Activated CD4-positive, alpha-beta T cell treated with anti-CD3 and anti-CD28 coated beads, Interleukin-2, Interleukin-4, amounts not matched to agents 100 ng/mL and 50 ng/mL, durations not matched to agents 16 hours and 8 hours (primary cell): ENCODE data around the gene ELN.
A peak's percentile ranks its signal among the peaks of the same experiment; 100 is the strongest.

ENCODE experiments used
- DNase-seq: peaks from one replicate; pipeline ENCODE4 v3.0.0-alpha.2; 2020; ENCODE audit warnings: low spot score

Gene ELN

GRCh38 chr7:74093671-74094223, 65.8 kb downstream of the ELN start:
- DNase-seq: peak; percentile 1

DNA sequence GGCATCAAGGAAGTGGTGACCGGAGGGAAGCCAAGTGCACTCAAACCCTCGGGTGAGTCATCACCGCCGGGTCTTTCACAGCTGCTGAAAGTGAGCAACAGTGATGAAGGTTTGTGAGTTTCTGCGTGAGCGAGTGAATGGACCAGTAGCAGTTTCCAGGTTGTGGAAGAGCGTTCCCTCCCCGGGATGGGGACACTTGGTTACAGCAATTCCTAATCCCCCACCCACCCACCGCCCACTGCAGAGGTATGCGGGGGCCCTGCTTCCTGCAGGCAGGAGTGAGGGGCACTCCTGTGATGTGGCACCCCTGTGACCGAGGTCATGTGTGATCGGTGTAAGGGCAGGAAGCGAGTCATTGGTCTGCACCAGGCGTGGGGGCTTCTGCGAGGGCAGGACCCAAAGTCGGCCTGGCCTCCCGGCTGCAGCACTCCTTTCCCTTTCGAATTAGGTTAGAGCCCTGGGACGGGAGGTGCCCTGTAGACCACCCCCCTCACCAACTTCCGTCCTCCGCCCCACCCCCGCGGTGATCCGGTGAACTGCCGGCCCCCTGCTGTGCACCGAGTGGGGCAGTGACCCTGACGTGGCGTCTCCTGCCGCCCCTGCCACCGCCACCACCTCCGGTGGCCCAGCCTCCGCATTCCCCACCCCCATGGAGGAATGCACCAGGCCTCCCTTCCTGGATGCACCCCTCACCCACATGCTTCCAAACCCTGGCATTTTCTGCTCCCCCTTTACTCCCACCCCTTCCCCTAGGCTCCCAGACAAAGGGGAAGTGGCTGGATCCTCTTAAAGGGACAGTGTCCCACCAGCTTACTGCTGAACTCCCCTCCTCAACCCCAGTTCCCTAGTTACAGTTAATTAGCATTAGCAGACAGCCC, 66.5 kb downstream of the ELN start:
- peak; percentile 84 for DNase-seq

GRCh38 chr7:74095135-74095534, 67.2 kb downstream of the ELN start:
- no peak for DNase-seq

GRCh38 chr7:74097937-74098614, 70.1 kb downstream of the ELN start:
- DNase-seq: no peak

DNA sequence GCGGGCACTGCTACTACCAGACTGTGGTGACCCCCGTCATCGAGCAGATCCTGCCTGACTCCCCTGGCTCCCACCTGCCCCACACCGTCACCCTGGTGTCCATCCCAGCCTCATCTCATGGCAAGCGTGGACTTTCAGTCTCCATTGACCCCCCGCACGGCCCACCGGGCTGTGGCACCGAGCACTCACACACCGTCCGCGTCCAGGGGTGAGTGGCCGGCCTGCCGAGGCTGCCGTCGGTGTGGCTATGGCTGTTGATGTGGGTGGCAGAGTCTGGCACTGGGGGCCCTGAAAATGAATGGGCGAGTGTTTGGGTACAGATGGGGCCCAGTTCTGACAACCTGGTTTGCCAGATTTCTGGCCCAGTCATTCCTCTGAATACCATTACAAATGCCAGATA, 71.1 kb downstream of the ELN start:
- DNase-seq: no peak

DNA sequence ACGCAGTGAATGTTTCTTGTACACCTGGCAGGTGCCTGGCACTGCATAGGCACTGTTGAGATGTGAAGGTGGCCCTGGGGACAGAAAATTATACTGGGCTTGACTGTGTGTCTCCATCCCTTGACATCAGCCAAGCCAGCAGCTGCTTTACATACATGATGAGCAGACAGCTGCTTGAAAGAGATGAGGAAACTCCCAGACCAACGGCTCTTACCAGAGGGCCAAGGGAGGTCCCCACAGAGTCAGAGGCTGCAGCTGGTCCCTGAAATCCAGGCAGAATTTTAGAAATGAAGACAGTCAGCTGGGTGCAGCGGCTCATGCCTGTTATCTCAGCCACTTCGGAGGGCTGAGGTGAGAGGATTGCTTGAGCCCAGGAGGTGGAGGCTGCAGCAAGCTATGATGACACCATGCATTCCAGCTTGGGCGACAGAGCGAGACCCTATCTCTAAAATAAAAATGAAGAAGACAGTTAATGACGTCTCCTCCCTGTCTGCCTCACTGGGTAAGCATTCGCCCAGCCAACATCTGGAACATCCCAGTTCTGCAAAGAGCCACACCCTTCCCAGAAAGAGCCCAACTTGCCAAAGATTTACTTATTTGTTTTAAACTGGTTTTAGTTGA, 73.2 kb downstream of the ELN start:
- no peak for DNase-seq

GRCh38 chr7:74103219-74103772, 75.3 kb downstream of the ELN start:
- DNase-seq: no peak

GRCh38 chr7:74104702-74105101, 76.7 kb downstream of the ELN start:
- no peak for DNase-seq

- DNase-seq: no peak
Observed at GRCh38 chr7:74105992-74106391, 78.0 kb downstream of the ELN start.

DNA sequence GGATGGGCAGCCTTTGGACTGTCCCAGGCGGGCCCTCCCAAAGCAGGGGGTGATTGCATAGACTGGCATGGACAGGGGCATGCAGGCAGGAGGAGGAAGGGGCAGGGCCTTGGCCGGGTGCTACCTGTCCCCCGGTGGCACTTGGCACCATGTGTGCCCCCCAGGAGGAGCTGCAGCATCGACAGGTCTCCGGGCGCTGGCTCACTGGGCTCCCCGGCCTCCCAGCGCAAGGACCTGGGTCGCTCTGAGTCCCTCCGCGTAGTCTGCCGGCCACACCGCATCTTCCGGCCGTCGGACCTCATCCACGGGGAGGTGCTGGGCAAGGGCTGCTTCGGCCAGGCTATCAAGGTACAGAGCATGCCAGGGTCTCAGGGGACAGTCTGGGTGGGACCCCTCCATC, 78.9 kb downstream of the ELN start:
- DNase-seq: no peak

- no peak for DNase-seq
Observed at GRCh38 chr7:74115326-74115725, 87.4 kb downstream of the ELN start.

DNA sequence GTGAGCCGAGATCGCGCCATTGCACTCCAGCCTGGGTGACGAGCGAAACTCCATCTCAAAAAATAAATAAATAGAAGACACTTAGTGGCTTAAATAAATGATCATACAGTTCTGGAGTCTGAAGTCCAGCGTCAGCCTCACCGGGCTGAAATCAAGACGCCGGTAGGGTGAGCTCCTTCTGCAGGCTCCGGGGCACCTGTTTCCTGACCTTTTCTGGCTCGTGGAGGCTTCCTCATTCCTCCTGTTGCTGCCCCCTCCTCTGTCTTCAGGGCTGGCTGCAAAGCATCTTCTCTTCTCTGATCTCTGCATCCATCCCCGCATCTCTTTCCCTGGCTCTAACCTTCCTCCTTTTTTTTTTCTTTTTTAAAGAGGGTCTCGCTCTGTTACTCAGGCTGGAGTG, 88.4 kb downstream of the ELN start:
- no peak for DNase-seq
